ENCODE measurements around the gene APBB2.

- TF ChIP-seq EZH2 (IDR thresholded peaks at IDR 0.05; ENCODE audit: insufficient read depth, poor library complexity, severe bottlenecking) (no peak), EZH2phosphoT487 (IDR thresholded peaks at IDR 0.05; ENCODE audit: insufficient read depth, low read depth) (no peak)
Observed at GRCh38 chr4:41202356-41202755, 12.0 kb downstream of the APBB2 start.
